Measurements from ENCODE around the gene ZNF580. TPM values are rescaled to one million over a fixed set of nuclear protein-coding genes. Genes with fewer than 3 reads are reported as not detected.

The ZNF580 gene
- total and polyA plus RNA-seq, 9 of the 15 experiments (the other 6 are each of a cell fraction or from before 2014, with no cell fraction given): 2.3 to 47.4 (median 6.0) TPM

DNA sequence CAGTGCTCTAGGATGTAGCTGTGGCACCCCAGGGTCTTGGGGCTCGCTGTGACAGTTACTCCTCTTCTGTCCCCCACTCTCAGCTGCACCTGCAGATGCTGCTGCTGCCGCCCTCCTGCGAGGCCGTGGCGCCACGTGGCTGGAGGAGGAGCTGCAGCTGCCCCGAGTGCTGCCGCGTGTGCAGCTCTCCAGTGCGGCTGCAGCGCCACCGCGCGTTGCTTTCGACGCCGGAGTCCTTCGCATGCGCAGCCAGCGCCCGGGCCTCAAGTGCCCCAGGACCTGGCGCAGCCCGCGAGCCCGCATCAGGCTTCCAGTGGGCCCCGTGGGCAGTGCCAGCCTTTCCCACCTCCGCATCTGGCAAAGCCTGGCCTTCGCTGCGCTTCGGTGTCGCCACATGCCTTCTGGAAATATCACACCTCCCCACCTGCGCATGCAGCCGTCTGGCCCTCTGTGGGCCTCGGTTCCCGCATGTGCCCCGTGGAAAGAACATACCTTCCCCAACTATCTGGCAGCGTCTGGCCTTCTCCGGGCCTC lies 692 bp upstream of the ZNF580 start (continued):
- TF ChIP-seq, protein P1, sequence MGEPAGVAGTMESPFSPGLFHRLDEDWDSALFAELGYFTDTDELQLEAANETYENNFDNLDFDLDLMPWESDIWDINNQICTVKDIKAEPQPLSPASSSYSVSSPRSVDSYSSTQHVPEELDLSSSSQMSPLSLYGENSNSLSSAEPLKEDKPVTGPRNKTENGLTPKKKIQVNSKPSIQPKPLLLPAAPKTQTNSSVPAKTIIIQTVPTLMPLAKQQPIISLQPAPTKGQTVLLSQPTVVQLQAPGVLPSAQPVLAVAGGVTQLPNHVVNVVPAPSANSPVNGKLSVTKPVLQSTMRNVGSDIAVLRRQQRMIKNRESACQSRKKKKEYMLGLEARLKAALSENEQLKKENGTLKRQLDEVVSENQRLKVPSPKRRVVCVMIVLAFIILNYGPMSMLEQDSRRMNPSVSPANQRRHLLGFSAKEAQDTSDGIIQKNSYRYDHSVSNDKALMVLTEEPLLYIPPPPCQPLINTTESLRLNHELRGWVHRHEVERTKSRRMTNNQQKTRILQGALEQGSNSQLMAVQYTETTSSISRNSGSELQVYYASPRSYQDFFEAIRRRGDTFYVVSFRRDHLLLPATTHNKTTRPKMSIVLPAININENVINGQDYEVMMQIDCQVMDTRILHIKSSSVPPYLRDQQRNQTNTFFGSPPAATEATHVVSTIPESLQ (CRISPR knock-in tag; IDR thresholded peaks at IDR 0.05): peak; percentile 99
- TF ChIP-seq ZNF311 (CRISPR knock-in tag; IDR thresholded peaks at IDR 0.05) (peak; percentile 79; the same call in 1 of the 2 replicates), NFE2L1 (tag; IDR thresholded peaks at IDR 0.05; ENCODE audit: borderline replicate concordance, low read depth) (no peak), FOS (IDR thresholded peaks at IDR 0.05; ENCODE audit: extremely low read depth, insufficient read length) (no peak), CBX8 (IDR thresholded peaks at IDR 0.05; ENCODE audit: borderline replicate concordance, extremely low read depth, low read depth, low read length, poor library complexity, severe bottlenecking) (no peak), BRCA1 (IDR thresholded peaks at IDR 0.05) (no peak), BRCA1 (CRISPR knock-in tag; IDR thresholded peaks at IDR 0.05) (0 out of 2 replicates have a peak, but pooled peaks have one; percentile 39), CBFA2T2 (conservative IDR thresholded peaks at IDR 0.05) (peak; percentile 32; the same call in 1 of the 2 replicates), CBX1 (IDR thresholded peaks at IDR 0.05; ENCODE audit: low read depth) (peak; percentile 65; the same call in 1 of the 2 replicates), JUND (IDR thresholded peaks at IDR 0.05; ENCODE audit: borderline replicate concordance, low read depth, low read length) (0 out of 2 replicates have a peak, but pooled peaks have one; percentile 23), JUND (tag; IDR thresholded peaks at IDR 0.05; ENCODE audit: borderline replicate concordance, low read depth, low read length) (0 out of 3 replicates have a peak, but pooled peaks have one; percentile 25), ERF (CRISPR knock-in tag; IDR thresholded peaks at IDR 0.05) (peak; percentile 88), ZNF445 (CRISPR knock-in tag; IDR thresholded peaks at IDR 0.05; ENCODE audit: low read depth) (no peak), MYNN (IDR thresholded peaks at IDR 0.05) (0 out of 2 replicates have a peak, but pooled peaks have one; percentile 38), MYNN (CRISPR knock-in tag; IDR thresholded peaks at IDR 0.05) (no peak)
- TF ChIP-seq, protein P2, sequence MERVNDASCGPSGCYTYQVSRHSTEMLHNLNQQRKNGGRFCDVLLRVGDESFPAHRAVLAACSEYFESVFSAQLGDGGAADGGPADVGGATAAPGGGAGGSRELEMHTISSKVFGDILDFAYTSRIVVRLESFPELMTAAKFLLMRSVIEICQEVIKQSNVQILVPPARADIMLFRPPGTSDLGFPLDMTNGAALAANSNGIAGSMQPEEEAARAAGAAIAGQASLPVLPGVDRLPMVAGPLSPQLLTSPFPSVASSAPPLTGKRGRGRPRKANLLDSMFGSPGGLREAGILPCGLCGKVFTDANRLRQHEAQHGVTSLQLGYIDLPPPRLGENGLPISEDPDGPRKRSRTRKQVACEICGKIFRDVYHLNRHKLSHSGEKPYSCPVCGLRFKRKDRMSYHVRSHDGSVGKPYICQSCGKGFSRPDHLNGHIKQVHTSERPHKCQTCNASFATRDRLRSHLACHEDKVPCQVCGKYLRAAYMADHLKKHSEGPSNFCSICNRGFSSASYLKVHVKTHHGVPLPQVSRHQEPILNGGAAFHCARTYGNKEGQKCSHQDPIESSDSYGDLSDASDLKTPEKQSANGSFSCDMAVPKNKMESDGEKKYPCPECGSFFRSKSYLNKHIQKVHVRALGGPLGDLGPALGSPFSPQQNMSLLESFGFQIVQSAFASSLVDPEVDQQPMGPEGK (CRISPR knock-in tag; IDR thresholded peaks at IDR 0.05; ENCODE audit: borderline replicate concordance): no peak
- TF ChIP-seq, protein P3, sequence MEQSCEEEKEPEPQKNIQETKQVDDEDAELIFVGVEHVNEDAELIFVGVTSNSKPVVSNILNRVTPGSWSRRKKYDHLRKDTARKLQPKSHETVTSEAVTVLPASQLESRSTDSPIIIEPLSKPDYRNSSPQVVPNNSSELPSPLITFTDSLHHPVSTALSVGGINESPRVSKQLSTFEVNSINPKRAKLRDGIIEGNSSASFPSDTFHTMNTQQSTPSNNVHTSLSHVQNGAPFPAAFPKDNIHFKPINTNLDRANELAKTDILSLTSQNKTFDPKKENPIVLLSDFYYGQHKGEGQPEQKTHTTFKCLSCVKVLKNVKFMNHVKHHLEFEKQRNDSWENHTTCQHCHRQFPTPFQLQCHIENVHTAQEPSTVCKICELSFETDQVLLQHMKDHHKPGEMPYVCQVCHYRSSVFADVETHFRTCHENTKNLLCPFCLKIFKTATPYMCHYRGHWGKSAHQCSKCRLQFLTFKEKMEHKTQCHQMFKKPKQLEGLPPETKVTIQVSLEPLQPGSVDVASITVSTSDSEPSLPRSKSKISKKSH (CRISPR knock-in tag; IDR thresholded peaks at IDR 0.05): no peak
- TF ChIP-seq, protein P4, sequence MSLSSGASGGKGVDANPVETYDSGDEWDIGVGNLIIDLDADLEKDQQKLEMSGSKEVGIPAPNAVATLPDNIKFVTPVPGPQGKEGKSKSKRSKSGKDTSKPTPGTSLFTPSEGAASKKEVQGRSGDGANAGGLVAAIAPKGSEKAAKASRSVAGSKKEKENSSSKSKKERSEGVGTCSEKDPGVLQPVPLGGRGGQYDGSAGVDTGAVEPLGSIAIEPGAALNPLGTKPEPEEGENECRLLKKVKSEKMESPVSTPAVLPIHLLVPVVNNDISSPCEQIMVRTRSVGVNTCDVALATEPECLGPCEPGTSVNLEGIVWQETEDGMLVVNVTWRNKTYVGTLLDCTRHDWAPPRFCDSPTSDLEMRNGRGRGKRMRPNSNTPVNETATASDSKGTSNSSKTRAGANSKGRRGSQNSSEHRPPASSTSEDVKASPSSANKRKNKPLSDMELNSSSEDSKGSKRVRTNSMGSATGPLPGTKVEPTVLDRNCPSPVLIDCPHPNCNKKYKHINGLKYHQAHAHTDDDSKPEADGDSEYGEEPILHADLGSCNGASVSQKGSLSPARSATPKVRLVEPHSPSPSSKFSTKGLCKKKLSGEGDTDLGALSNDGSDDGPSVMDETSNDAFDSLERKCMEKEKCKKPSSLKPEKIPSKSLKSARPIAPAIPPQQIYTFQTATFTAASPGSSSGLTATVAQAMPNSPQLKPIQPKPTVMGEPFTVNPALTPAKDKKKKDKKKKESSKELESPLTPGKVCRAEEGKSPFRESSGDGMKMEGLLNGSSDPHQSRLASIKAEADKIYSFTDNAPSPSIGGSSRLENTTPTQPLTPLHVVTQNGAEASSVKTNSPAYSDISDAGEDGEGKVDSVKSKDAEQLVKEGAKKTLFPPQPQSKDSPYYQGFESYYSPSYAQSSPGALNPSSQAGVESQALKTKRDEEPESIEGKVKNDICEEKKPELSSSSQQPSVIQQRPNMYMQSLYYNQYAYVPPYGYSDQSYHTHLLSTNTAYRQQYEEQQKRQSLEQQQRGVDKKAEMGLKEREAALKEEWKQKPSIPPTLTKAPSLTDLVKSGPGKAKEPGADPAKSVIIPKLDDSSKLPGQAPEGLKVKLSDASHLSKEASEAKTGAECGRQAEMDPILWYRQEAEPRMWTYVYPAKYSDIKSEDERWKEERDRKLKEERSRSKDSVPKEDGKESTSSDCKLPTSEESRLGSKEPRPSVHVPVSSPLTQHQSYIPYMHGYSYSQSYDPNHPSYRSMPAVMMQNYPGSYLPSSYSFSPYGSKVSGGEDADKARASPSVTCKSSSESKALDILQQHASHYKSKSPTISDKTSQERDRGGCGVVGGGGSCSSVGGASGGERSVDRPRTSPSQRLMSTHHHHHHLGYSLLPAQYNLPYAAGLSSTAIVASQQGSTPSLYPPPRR (CRISPR knock-in tag; IDR thresholded peaks at IDR 0.05; ENCODE audit: borderline replicate concordance): peak; percentile 96; the same call in 1 of the 2 replicates
